ENCODE results near the gene SLC9A1.

SLC9A1 gene

GRCh38 chr1:27153927-27154358, 982 bp downstream of the SLC9A1 start:
- no peaks in the 10 kb centered on the region for H3K36me3 ChIP-seq (ENCODE audit: insufficient read depth, low read length)
- H3K4me3 ChIP-seq (ENCODE audit: low read depth in 1 of 2, low read length in 2 of 2): peak overlapping the region; percentile 28 to 60; a peak in 3 of 4 replicates
- no peak overlapping the region for H2AFZ ChIP-seq (ENCODE audit: low read depth, low read length)
- peak overlapping the region; percentile 69 for H3K4me2 ChIP-seq (ENCODE audit: insufficient read depth, low read length)
- no peaks in the 10 kb centered on the region for H3K27me3 ChIP-seq (ENCODE audit: insufficient read depth, low read length, poor library complexity)
- no peaks in the 10 kb centered on the region for H3K9me3 ChIP-seq (ENCODE audit: insufficient read depth, low read length, severe bottlenecking)
- TF ChIP-seq CTCF (IDR thresholded peaks at IDR 0.05; ENCODE audit: borderline replicate concordance, extremely low read depth, low read length, poor library complexity, severe bottlenecking) (no peak), EZH2 (IDR thresholded peaks at IDR 0.05; ENCODE audit: borderline replicate concordance, low read depth, low read length, severe bottlenecking) (no peak)
- H3K9ac ChIP-seq (ENCODE audit: low read depth, low read length): peak overlapping the region; percentile 65
- DNase-seq (peak; percentile 26), ATAC-seq (ENCODE audit: insufficient read depth, low read depth) (no peak)
- H3K4me1 ChIP-seq (ENCODE audit: insufficient read depth, low read length): peaks cover 42% of the 10 kb centered on the region
- H4K20me1 ChIP-seq (ENCODE audit: insufficient read depth, low read length): peaks cover 12% of the 10 kb centered on the region; the same call in 1 of the 2 replicates
- H3K27ac ChIP-seq (ENCODE audit: low read length): peak overlapping the region; percentile 58
- H3K79me2 ChIP-seq (ENCODE audit: insufficient read depth, low read length): peaks cover 51% of the 10 kb centered on the region

- DNase-seq (peak; percentile 24), ATAC-seq (ENCODE audit: insufficient read depth, low read depth) (no peak)
- Histone ChIP-seq H3K9ac (ENCODE audit: low read depth, low read length) (peak overlapping the region; percentile 65), H3K4me2 (ENCODE audit: insufficient read depth, low read length) (peak overlapping the region; percentile 69), H3K79me2 (ENCODE audit: insufficient read depth, low read length) (peaks cover 55% of the 10 kb centered on the region), H3K36me3 (ENCODE audit: insufficient read depth, low read length) (no peaks in the 10 kb centered on the region), H3K27me3 (ENCODE audit: insufficient read depth, low read length, poor library complexity) (no peaks in the 10 kb centered on the region), H2AFZ (ENCODE audit: low read depth, low read length) (no peak overlapping the region), H3K27ac (ENCODE audit: low read length) (peak overlapping the region; percentile 58), H3K9me3 (ENCODE audit: insufficient read depth, low read length, severe bottlenecking) (no peaks in the 10 kb centered on the region), H3K4me3 (ENCODE audit: low read depth in 1 of 2, low read length in 2 of 2) (peak overlapping the region; percentile 7 to 60; a peak in 3 of 4 replicates), H3K4me1 (ENCODE audit: insufficient read depth, low read length) (peaks cover 42% of the 10 kb centered on the region), H4K20me1 (ENCODE audit: insufficient read depth, low read length) (peaks cover 15% of the 10 kb centered on the region; the same call in 1 of the 2 replicates)
- TF ChIP-seq EZH2 (IDR thresholded peaks at IDR 0.05; ENCODE audit: borderline replicate concordance, low read depth, low read length, severe bottlenecking) (no peak), CTCF (IDR thresholded peaks at IDR 0.05; ENCODE audit: borderline replicate concordance, extremely low read depth, low read length, poor library complexity, severe bottlenecking) (no peak)
Observed at GRCh38 chr1:27153549-27153886, 1.4 kb downstream of the SLC9A1 start.

- no peak for DNase-seq
- H3K4me1 ChIP-seq (ENCODE audit: insufficient read depth, low read length): peaks cover 42% of the 10 kb centered on the region
- peak overlapping the region; percentile 65 for H3K9ac ChIP-seq (ENCODE audit: low read depth, low read length)
- H3K36me3 ChIP-seq (ENCODE audit: insufficient read depth, low read length): no peaks in the 10 kb centered on the region
- H3K4me3 ChIP-seq (ENCODE audit: low read depth in 1 of 2, low read length in 2 of 2): peak overlapping the region; percentile 7 to 60; a peak in 3 of 4 replicates
- peak overlapping the region; percentile 69 for H3K4me2 ChIP-seq (ENCODE audit: insufficient read depth, low read length)
- H2AFZ ChIP-seq (ENCODE audit: low read depth, low read length): no peak overlapping the region
- no peaks in the 10 kb centered on the region for H3K27me3 ChIP-seq (ENCODE audit: insufficient read depth, low read length, poor library complexity)
- peaks cover 18% of the 10 kb centered on the region; the same call in 1 of the 2 replicates for H4K20me1 ChIP-seq (ENCODE audit: insufficient read depth, low read length)
- peaks cover 60% of the 10 kb centered on the region for H3K79me2 ChIP-seq (ENCODE audit: insufficient read depth, low read length)
- TF ChIP-seq EZH2 (IDR thresholded peaks at IDR 0.05; ENCODE audit: borderline replicate concordance, low read depth, low read length, severe bottlenecking): no peak
- no peak for TF ChIP-seq CTCF (IDR thresholded peaks at IDR 0.05; ENCODE audit: borderline replicate concordance, extremely low read depth, low read length, poor library complexity, severe bottlenecking)
- peak overlapping the region; percentile 58 for H3K27ac ChIP-seq (ENCODE audit: low read length)
- no peak for ATAC-seq (ENCODE audit: insufficient read depth, low read depth)
- H3K9me3 ChIP-seq (ENCODE audit: insufficient read depth, low read length, severe bottlenecking): no peaks in the 10 kb centered on the region
Observed at GRCh38 chr1:27152829-27153548, 1.9 kb downstream of the SLC9A1 start.

Measured in DND-41 (cell line).